GM21367 (cell line): ENCODE data around the gene TPP2.

ENCODE experiments used
- ATAC-seq: cut with Tn5 transposase; IDR thresholded peaks from one replicate; pipeline ENCODE4 v1.9.1; 2021; ENCODE audit not compliant: unreplicated experiment

TPP2 gene

GRCh38 chr13:102596147-102597028, at the start of gene TPP2:
TPP2 (plus strand) TSS chr13:102596986; CDS start chr13:102597039, 53 bp downstream.
- peak; percentile 75 for ATAC-seq

GRCh38 chr13:102548811-102549210, 48.0 kb upstream of the TPP2 start:
- no peak for ATAC-seq

GRCh38 chr13:102550507-102550906, 46.3 kb upstream of the TPP2 start:
- ATAC-seq: no peak

GRCh38 chr13:102555914-102556553, 40.8 kb upstream of the TPP2 start:
- peak; percentile 57 for ATAC-seq

- ATAC-seq: no peak
These were observed 40.0 kb upstream of the TPP2 start for GRCh38 chr13:102556806-102557205.

- ATAC-seq: no peak
These were observed 38.8 kb upstream of the TPP2 start for GRCh38 chr13:102558029-102558428.

GRCh38 chr13:102561933-102562332, 34.9 kb upstream of the TPP2 start:
- no peak for ATAC-seq

- ATAC-seq: no peak
These were observed 33.5 kb upstream of the TPP2 start for GRCh38 chr13:102563267-102563666.

- no peak for ATAC-seq
These were observed 32.2 kb upstream of the TPP2 start for GRCh38 chr13:102564564-102564963.

- ATAC-seq: no peak
These were observed 30.3 kb upstream of the TPP2 start for GRCh38 chr13:102566513-102566912.

- ATAC-seq: no peak
These were observed 28.9 kb upstream of the TPP2 start for GRCh38 chr13:102567857-102568256.

GRCh38 chr13:102569488-102569887, 27.3 kb upstream of the TPP2 start:
- ATAC-seq: no peak

GRCh38 chr13:102571075-102571474, 25.7 kb upstream of the TPP2 start:
- ATAC-seq: no peak

GRCh38 chr13:102572323-102572722, 24.5 kb upstream of the TPP2 start:
- no peak for ATAC-seq

GRCh38 chr13:102580552-102581169, 16.1 kb upstream of the TPP2 start:
- peak; percentile 52 for ATAC-seq

- ATAC-seq: no peak
These were observed 14.5 kb upstream of the TPP2 start for GRCh38 chr13:102582256-102582655.

- ATAC-seq: peak; percentile 74
These were observed 12.4 kb upstream of the TPP2 start for GRCh38 chr13:102584434-102584833.

GRCh38 chr13:102586615-102587014, 10.2 kb upstream of the TPP2 start:
- no peak for ATAC-seq

- no peak for ATAC-seq
These were observed 8.9 kb upstream of the TPP2 start for GRCh38 chr13:102587916-102588315.

GRCh38 chr13:102589301-102589822, 7.4 kb upstream of the TPP2 start:
- ATAC-seq: no peak

- ATAC-seq: peak; percentile 43
These were observed 4.6 kb upstream of the TPP2 start for GRCh38 chr13:102591988-102592781.
